Omental fat pad (tissue), 4 donors: Measurements from ENCODE around the gene CASZ1. TPM values are rescaled to one million over a fixed set of nuclear protein-coding genes. Genes with fewer than 3 reads are reported as not detected.

Experiments
- ATAC-seq: fragments of 150-250 bp; one replicate; pipeline ENCODE4 v1.9.1; 2016; ENCODE audit warnings: mild to moderate bottlenecking, moderate library complexity; ENCODE audit not compliant: low FRiP score
- DNase-seq: peaks from one replicate; pipeline ENCODE4 v3.0.0-alpha.2; 2019; ENCODE audit warnings: low spot score
- CTCF ChIP-seq, 3 donors: fragments of 450-650 bp; IDR thresholded peaks; one replicate each; pipeline ENCODE4 v1.5.1; 2016 to 2017; ENCODE audit warnings: antibody characterized with exemption in 3 of 3, mild to moderate bottlenecking in 3 of 3, moderate library complexity in 2 of 3
- total RNA-seq, 4 donors: library from RNA; depleted of rRNA; stranded (reverse); fragments of >200 nt; gene quantifications; one replicate each; pipeline ENCODE4 v1.1.0, GENCODE V29; 2016

Gene CASZ1
- total RNA-seq, 4 donors from 2014 or later: 2.5 to 7.9 (median 6.0) TPM

- DNase-seq (no peak), ATAC-seq (no peak)
- TF ChIP-seq CTCF (IDR thresholded peaks at IDR 0.05): no peak
Measured at GRCh38 chr1:10721381-10722321, 74.8 kb downstream of the CASZ1 start.

- DNase-seq: no peak
- no peak for TF ChIP-seq CTCF (IDR thresholded peaks at IDR 0.05)
- no peak for ATAC-seq
Measured at GRCh38 chr1:10720635-10721034, 75.8 kb downstream of the CASZ1 start.

DNA sequence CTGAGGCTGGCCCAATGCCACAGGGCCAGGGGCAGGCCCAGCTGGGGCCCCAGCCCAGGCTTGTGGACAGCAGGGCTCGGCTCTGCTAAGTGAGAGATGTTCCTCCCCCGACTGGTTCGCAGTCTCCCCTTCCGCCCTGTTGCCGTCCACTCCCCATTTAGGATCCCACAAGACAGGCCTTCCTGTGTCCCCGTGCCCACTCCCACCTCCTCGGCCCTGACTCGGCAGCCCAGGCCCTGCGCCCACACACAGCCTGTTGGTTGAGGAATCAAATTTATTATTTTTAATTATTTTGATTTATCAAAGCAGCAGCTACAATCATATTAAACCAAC, 78.4 kb downstream of the CASZ1 start:
- TF ChIP-seq CTCF (IDR thresholded peaks at IDR 0.05): no peak
- no peak for ATAC-seq
- no peak for DNase-seq

DNA sequence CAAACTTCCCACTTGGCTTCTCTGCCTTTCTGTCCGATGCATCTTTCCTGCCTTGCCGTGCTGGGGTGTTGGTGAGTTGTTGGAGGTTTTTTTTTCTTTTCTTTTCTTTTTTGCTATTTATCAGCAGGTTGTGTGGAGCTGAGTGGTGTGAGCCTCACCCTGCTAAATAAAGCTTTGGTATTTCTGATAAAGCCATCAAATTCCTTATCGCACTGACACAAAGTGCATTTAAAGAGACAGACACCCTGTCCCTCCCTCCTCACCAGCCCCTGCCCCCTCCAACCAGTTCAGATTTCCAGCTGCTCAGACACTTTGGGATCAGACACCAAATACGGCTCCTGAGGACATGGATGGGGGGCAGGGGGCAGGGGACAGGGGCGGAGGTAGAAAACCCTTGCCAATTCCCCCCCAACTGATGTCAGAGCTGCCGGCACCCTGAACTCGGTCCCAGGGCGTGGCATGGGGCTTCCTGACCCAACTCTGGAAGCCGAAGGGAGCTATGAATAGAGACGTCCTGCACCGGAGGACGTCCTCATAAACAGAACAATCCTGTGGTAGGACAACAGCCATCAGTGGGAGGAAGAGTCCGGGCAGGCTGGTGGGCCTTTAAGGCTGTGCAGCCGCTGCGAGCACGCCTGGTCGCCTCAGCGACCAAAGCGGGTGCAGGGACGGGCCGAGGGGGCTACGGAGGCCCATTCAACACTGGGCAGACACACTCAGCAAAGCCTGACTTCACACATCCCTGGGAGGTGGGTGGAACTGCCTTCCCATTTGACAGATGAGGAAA, 79.0 kb downstream of the CASZ1 start:
- no peak for ATAC-seq
- TF ChIP-seq CTCF (IDR thresholded peaks at IDR 0.05): no peak

GRCh38 chr1:10716840-10717239, 79.6 kb downstream of the CASZ1 start:
- no peak for ATAC-seq
- TF ChIP-seq CTCF (IDR thresholded peaks at IDR 0.05): no peak

More for the DNA sequence above, 79.0 kb downstream of the CASZ1 start:
- no peak for DNase-seq

GRCh38 chr1:10714337-10715114, 81.9 kb downstream of the CASZ1 start:
- DNase-seq: no peak
- TF ChIP-seq CTCF (IDR thresholded peaks at IDR 0.05): no peak
- ATAC-seq: no peak

More at GRCh38 chr1:10716840-10717239, 79.6 kb downstream of the CASZ1 start:
- DNase-seq: no peak
